Measurements from ENCODE around the gene MRPS27. TPM values are rescaled to one million over a fixed set of nuclear protein-coding genes. Genes with fewer than 3 reads are reported as not detected.

MRPS27 gene
- total and polyA plus RNA-seq, 9 of the 15 experiments (the other 6 are each of a cell fraction or from before 2014, with no cell fraction given), result 73.6 to 144 (median 106) TPM

- in situ Hi-C loops (cut with MboI) (no loop called here), intact Hi-C loops (cut with micrococcal nuclease) (no loop called here)
- peak; percentile 63 for TF ChIP-seq RBM22 (IDR thresholded peaks at IDR 0.05; ENCODE audit: low read depth, low read length, poor library complexity, severe bottlenecking)
- no peak for TF ChIP-seq ZNF347 (CRISPR knock-in tag; IDR thresholded peaks at IDR 0.05; ENCODE audit: low read depth)
- TF ChIP-seq POLR2G (IDR thresholded peaks at IDR 0.05; ENCODE audit: low read depth, low read length), result peak; percentile 52
- 84% methylated on average over 27 of the region's 29 CpGs for WGBS (ENCODE audit: insufficient coverage, low coverage, missing lambda C conversion rate)
- H3K4me1 ChIP-seq (replicated peaks in 1 of 2; ENCODE audit: control insufficient read depth in 2 of 2, insufficient read depth in 2 of 2, low read length in 2 of 2), result no peaks in the 10 kb centered on the region
- no peaks in the 10 kb centered on the region for H3K27me3 ChIP-seq (ENCODE audit: control insufficient read depth in 2 of 2, insufficient read depth in 2 of 2, low read length in 2 of 2)
- no peaks in the 10 kb centered on the region for H3K9me1 ChIP-seq (ENCODE audit: control insufficient read depth, insufficient read depth, low read length)
- ATAC-seq (no peak), FAIRE-seq (no peak), DNase-seq (ENCODE audit: extremely low read depth in 1 of 4, low spot score in 3 of 4) (no peak)
- no peak overlapping the region for H3K4me2 ChIP-seq (ENCODE audit: insufficient read depth, low read length)
- H3K4me3 ChIP-seq, result no peak overlapping the region
- ChIA-PET POLR2A (interaction anchor here (0.9 kb wide), 1 partner anchor 27 kb away, joined by 3 read pairs; no protein-coding TSS in a partner anchor), CTCF (ENCODE audit: low intra/inter-chr PET ratio) (no interaction called here)
- no peak overlapping the region for H3K9ac ChIP-seq (ENCODE audit: insufficient read depth in 1 of 2, low read depth in 2 of 2, low read length in 2 of 2)
- H3K36me3 ChIP-seq (ENCODE audit: control insufficient read depth, insufficient read depth, low read length), result peaks cover 21% of the 10 kb centered on the region; the same call in 1 of the 3 replicates
- no peaks in the 10 kb centered on the region for H3K79me2 ChIP-seq (ENCODE audit: control insufficient read depth, insufficient read depth, low read length)
- BruUV-seq (replicated peaks), result no TSS peak
- H3K9me3 ChIP-seq (replicated peaks; ENCODE audit: control insufficient read depth, insufficient read depth, low read depth, low read length), result no peaks in the 10 kb centered on the region
- H3K27ac ChIP-seq (ENCODE audit: extremely low read depth, low read depth, low read length), result no peak overlapping the region
- no peaks in the 10 kb centered on the region for H4K20me1 ChIP-seq (replicated peaks; ENCODE audit: control insufficient read depth, insufficient read depth, low read length)
- H2AFZ ChIP-seq (ENCODE audit: low read depth, low read length), result no peak overlapping the region
These were observed 140.8 kb downstream of the MRPS27 start for GRCh38 chr5:72179028-72179815.

- Histone ChIP-seq H3K4me3 (no peak overlapping the region), H3K27ac (ENCODE audit: extremely low read depth, low read depth, low read length) (no peak overlapping the region), H3K36me3 (ENCODE audit: control insufficient read depth, insufficient read depth, low read length) (0 out of 3 replicates have a peak, but pooled peaks cover 6% of the 10 kb centered on the region), H3K9me3 (replicated peaks; ENCODE audit: control insufficient read depth, insufficient read depth, low read depth, low read length) (no peaks in the 10 kb centered on the region), H3K79me2 (ENCODE audit: control insufficient read depth, insufficient read depth, low read length) (no peaks in the 10 kb centered on the region), H3K9me1 (ENCODE audit: control insufficient read depth, insufficient read depth, low read length) (no peaks in the 10 kb centered on the region), H3K4me2 (ENCODE audit: insufficient read depth, low read length) (no peak overlapping the region), H3K9ac (ENCODE audit: insufficient read depth in 1 of 2, low read depth in 2 of 2, low read length in 2 of 2) (no peak overlapping the region), H2AFZ (ENCODE audit: low read depth, low read length) (no peak overlapping the region), H3K4me1 (replicated peaks in 1 of 2; ENCODE audit: control insufficient read depth in 2 of 2, insufficient read depth in 2 of 2, low read length in 2 of 2) (no peaks in the 10 kb centered on the region), H3K27me3 (ENCODE audit: control insufficient read depth in 2 of 2, insufficient read depth in 2 of 2, low read length in 2 of 2) (no peaks in the 10 kb centered on the region), H4K20me1 (replicated peaks; ENCODE audit: control insufficient read depth, insufficient read depth, low read length) (no peaks in the 10 kb centered on the region)
- DNase-seq (ENCODE audit: extremely low read depth in 1 of 4, low spot score in 3 of 4) (no peak), ATAC-seq (no peak), FAIRE-seq (no peak)
- no TSS peak for BruUV-seq (replicated peaks)
- CTCF ChIA-PET (ENCODE audit: low intra/inter-chr PET ratio), result no interaction called here
- WGBS (ENCODE audit: insufficient coverage, low coverage, missing lambda C conversion rate), result 63% methylated on average over 3 of the region's 3 CpGs
- TF ChIP-seq CTBP1 (IDR thresholded peaks at IDR 0.05; ENCODE audit: borderline replicate concordance) (no peak), POLR2AphosphoS5 (IDR thresholded peaks at IDR 0.05; ENCODE audit: control insufficient read depth, insufficient read depth, low read depth, low read length) (no peak), ZNF707 (CRISPR knock-in tag; conservative IDR thresholded peaks at IDR 0.05) (no peak), L3MBTL2 (IDR thresholded peaks at IDR 0.05) (no peak), ZNF586 (CRISPR knock-in tag; conservative IDR thresholded peaks at IDR 0.05) (no peak), SRSF9 (IDR thresholded peaks at IDR 0.05; ENCODE audit: borderline replicate concordance, low read depth, low read length) (no peak), ZNF253 (CRISPR knock-in tag; conservative IDR thresholded peaks at IDR 0.05) (no peak), SNAPC5 (CRISPR knock-in tag; IDR thresholded peaks at IDR 0.05) (no peak), SAFB (IDR thresholded peaks at IDR 0.05; ENCODE audit: borderline replicate concordance, low read depth, low read length) (no peak), PHF8 (IDR thresholded peaks at IDR 0.05; ENCODE audit: borderline replicate concordance, low read length) (no peak), POLR2A (conservative IDR thresholded peaks at IDR 0.05) (no peak)
- in situ Hi-C loops (cut with MboI) (no loop called here), intact Hi-C loops (cut with micrococcal nuclease) (no loop called here)
- POLR2A ChIA-PET, result interaction anchor here (1.7 kb wide), 1 partner anchor 9 kb away, joined by 4 read pairs; no protein-coding TSS in a partner anchor
These were observed 142.5 kb downstream of the MRPS27 start for GRCh38 chr5:72177538-72177937.
